ENCODE data around the gene ITGA11.

- no peak for TF ChIP-seq ESRRG (CRISPR knock-in tag; IDR thresholded peaks at IDR 0.05)
- TF ChIP-seq CREB5 (CRISPR knock-in tag; IDR thresholded peaks at IDR 0.05; ENCODE audit: low read depth): no peak
- TF ChIP-seq TSHZ2 (CRISPR knock-in tag; IDR thresholded peaks at IDR 0.05): no peak
- no peak for TF ChIP-seq OSR1 (CRISPR knock-in tag; IDR thresholded peaks at IDR 0.05)
- TF ChIP-seq ZFP30 (CRISPR knock-in tag; IDR thresholded peaks at IDR 0.05): no peak
Measured at GRCh38 chr15:68277131-68277602, 154.8 kb downstream of the ITGA11 start.

Measured in SK-N-SH treated with all-trans-retinoic acid at 6 μM for 48 hours (cell line).